Mammary epithelial cell (primary cell): ENCODE measurements around the gene NLGN1.
A peak's percentile ranks its signal among the peaks of the same experiment; 100 is the strongest.

Experiments used
- EZH2 ChIP-seq: IDR thresholded peaks from 2 replicates; pipeline ENCODE4 v1.6.1; 2012; ENCODE audit warnings: low read length, inconsistent platforms, borderline replicate concordance
- TF ChIP-seq, protein P1 (sequence below), 2 donors: IDR thresholded peaks in 1 of 2; conservative IDR thresholded peaks in 1 of 2; 2 replicates each; pipeline ENCODE4 v1.5.1; 2011 to 2012; ENCODE audit warnings: inconsistent platforms in 2 of 2, low read length in 2 of 2, mild to moderate bottlenecking in 2 of 2, control low read depth in 1 of 2, low read depth in 1 of 2; ENCODE audit not compliant: insufficient read depth in 1 of 2; ENCODE audit errors: extremely low read depth in 1 of 2

- no peak for TF ChIP-seq EZH2
- TF ChIP-seq, protein P1, sequence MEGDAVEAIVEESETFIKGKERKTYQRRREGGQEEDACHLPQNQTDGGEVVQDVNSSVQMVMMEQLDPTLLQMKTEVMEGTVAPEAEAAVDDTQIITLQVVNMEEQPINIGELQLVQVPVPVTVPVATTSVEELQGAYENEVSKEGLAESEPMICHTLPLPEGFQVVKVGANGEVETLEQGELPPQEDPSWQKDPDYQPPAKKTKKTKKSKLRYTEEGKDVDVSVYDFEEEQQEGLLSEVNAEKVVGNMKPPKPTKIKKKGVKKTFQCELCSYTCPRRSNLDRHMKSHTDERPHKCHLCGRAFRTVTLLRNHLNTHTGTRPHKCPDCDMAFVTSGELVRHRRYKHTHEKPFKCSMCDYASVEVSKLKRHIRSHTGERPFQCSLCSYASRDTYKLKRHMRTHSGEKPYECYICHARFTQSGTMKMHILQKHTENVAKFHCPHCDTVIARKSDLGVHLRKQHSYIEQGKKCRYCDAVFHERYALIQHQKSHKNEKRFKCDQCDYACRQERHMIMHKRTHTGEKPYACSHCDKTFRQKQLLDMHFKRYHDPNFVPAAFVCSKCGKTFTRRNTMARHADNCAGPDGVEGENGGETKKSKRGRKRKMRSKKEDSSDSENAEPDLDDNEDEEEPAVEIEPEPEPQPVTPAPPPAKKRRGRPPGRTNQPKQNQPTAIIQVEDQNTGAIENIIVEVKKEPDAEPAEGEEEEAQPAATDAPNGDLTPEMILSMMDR (conservative IDR thresholded peaks at IDR 0.05 in 1 of 2, IDR thresholded peaks at IDR 0.05 in 1 of 2; ENCODE audit: extremely low read depth in 1 of 2, insufficient read depth in 1 of 2, low read depth in 1 of 2, low read length in 2 of 2), result peak; percentile 58 to 68
Measured at GRCh38 chr3:173733029-173733652, 335.6 kb downstream of the NLGN1 start.
